Omental fat pad (tissue), 4 donors: ENCODE results near the gene TOP3A. TPM values are rescaled to one million over a fixed set of nuclear protein-coding genes. Genes with fewer than 3 reads are reported as not detected.
A peak's percentile ranks its signal among the peaks of the same experiment; 100 is the strongest.

ENCODE experiments used
- ATAC-seq: fragments of 150-250 bp; one replicate; pipeline ENCODE4 v1.9.1; 2016; ENCODE audit warnings: mild to moderate bottlenecking, moderate library complexity; ENCODE audit not compliant: low FRiP score
- DNase-seq: peaks from one replicate; pipeline ENCODE4 v3.0.0-alpha.2; 2019; ENCODE audit warnings: low spot score
- total RNA-seq, 4 donors: library from RNA; depleted of rRNA; stranded (reverse); fragments of >200 nt; gene quantifications; one replicate each; pipeline ENCODE4 v1.1.0, GENCODE V29; 2016
- TF ChIP-seq, protein P1 (sequence below), 3 donors: fragments of 450-650 bp; IDR thresholded peaks; one replicate each; pipeline ENCODE4 v1.5.1; 2016 to 2017; ENCODE audit warnings: antibody characterized with exemption in 3 of 3, mild to moderate bottlenecking in 3 of 3, moderate library complexity in 2 of 3

The TOP3A gene
- total RNA-seq, 4 donors from 2014 or later: 23.6 to 80.5 (median 47.5) TPM

DNA sequence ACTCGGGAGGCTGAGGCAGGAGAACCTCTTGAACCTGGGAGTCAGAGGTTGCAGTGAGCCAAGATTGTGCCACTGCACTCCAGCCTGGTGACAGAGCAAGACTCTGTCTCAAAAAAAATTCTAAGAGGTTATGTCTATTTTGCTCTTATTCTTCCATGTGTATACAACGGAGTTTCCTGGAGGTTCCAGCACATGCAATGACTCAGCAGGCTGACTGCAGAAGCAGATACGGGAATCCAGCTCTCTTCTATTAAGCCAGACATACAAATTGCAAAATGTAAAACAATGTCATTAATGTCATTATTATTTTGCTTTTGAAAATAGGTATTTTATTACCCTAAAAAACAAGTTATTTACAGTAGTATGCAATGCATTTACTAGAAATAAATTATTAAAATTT, 35.9 kb downstream of the TOP3A start:
- DNase-seq: no peak
- TF ChIP-seq, protein P1, sequence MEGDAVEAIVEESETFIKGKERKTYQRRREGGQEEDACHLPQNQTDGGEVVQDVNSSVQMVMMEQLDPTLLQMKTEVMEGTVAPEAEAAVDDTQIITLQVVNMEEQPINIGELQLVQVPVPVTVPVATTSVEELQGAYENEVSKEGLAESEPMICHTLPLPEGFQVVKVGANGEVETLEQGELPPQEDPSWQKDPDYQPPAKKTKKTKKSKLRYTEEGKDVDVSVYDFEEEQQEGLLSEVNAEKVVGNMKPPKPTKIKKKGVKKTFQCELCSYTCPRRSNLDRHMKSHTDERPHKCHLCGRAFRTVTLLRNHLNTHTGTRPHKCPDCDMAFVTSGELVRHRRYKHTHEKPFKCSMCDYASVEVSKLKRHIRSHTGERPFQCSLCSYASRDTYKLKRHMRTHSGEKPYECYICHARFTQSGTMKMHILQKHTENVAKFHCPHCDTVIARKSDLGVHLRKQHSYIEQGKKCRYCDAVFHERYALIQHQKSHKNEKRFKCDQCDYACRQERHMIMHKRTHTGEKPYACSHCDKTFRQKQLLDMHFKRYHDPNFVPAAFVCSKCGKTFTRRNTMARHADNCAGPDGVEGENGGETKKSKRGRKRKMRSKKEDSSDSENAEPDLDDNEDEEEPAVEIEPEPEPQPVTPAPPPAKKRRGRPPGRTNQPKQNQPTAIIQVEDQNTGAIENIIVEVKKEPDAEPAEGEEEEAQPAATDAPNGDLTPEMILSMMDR (IDR thresholded peaks at IDR 0.05): no peak
- no peak for ATAC-seq

DNA sequence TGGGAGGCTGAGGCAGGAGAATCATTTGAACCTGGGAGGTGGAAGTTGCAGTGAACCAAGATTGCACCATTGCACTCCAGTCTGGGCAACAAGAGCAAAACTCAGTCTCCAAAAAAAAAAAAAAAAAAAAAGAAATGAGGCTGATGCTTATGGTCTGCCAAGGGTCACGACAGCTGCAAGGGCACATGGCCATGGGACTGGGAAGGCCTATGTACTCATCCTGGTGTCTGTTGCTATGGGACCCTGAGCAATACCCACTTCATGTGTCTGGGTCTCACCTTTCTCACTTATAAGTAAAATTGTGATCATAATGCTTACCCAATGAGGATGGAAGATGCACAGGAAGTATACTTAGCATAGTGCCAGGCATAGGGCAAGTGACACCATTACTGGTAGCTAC, 37.7 kb downstream of the TOP3A start:
- no peak for ATAC-seq
- no peak for DNase-seq
- TF ChIP-seq, protein P1 (IDR thresholded peaks at IDR 0.05): no peak

DNA sequence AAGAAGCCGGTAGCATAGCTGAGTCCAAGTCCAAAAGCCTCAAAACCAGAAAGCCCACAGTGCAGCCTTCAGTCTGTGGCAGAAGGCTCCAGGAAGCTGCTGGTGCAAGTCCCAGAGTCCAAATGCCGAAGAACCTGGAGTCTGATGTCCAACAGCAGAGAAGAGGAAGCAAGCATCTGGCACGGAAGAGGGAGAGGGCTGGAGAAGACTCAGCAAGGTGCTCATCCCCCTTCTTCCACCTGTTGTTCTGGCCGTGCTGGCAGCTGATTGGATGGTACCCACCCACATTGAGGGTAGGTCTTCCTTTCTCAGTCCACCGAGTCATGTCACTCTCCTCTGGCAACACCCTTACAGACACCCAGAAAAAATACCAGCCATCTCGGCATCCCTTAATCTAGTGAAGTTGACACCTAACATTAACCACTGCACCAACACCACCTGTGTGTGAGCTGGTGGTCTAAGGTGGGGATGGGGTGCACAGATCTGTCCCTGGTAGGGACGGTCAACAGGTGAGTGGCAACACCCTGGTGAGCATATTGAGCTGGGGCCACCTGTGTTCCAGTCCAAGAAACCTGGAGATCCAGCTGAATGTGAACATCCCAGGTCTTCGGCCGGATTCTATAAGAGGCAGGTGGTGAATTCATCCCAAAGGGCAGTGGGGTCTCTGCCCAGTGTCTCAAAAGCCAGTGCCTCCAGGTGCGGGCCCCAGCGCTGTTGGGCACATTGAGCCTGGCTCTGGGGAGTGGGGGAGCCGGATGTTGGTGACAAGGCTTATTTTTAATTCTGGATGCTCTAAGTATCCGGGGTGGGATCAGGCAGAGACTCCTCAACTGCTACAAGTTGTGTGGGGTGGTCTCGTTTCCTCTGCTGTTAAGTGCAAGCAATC, 44.5 kb downstream of the TOP3A start:
- DNase-seq (no peak), ATAC-seq (no peak)
- TF ChIP-seq, protein P1 (IDR thresholded peaks at IDR 0.05): no peak

DNA sequence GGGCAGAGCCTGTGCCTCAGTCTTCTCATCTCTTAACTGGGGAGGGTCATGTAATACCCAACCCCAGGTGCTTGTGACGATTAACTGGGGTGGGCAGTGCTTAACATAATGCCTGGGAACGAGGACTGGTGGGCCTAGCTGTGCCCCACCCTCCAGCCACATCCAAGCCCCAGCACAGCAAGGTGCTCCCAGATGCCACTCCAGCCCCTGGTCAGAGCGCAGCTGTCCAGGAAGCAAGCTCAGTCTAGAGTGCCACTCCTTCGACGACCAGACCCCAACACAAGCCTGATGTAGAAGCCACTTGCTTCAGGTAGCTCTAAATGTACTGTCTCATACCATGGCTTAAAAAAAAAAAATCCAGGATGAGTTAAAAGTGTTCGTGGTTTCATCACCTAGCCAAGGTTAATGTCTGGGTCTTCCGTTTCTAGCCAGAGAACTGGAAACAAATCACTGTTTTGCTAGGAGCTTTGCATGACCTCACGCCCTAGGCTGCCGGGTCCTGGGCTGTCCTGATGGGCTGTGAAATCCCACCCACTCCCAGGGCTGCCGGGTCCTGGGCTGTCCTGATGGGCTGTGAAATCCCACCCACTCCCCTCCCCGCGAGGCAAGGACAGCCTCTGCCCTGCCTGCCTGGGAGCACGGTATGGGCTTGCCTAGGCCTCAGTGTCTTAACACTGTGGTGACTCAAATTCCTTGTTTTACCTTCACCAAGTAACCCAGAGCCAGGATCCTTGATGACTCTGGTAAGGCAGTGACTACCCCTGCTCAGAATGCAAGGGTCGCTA, 46.7 kb downstream of the TOP3A start:
- DNase-seq (no peak), ATAC-seq (peak; percentile 21)
- TF ChIP-seq, protein P1 (IDR thresholded peaks at IDR 0.05): no peak

DNA sequence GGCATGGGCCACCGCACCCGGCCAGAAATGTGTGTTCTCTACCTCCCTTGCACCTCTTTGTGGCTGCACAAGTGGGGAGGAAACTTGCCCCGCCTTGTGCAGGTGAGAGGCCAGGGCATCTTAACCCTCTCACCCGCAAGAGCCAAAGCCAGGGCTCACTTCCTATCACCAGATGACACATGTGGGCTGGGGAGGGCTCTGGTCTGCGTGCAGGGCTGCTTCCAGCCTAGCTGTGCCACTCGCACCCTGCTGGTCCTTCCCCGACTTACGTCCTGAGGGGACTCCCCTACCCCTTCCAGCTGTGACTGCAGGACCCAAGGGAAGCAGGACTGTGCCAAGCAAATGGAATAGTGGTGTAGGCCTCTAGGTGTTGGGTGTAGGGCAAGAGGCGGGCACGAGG, 47.4 kb downstream of the TOP3A start:
- TF ChIP-seq, protein P1 (IDR thresholded peaks at IDR 0.05): no peak
- DNase-seq: no peak
- ATAC-seq: no peak

DNA sequence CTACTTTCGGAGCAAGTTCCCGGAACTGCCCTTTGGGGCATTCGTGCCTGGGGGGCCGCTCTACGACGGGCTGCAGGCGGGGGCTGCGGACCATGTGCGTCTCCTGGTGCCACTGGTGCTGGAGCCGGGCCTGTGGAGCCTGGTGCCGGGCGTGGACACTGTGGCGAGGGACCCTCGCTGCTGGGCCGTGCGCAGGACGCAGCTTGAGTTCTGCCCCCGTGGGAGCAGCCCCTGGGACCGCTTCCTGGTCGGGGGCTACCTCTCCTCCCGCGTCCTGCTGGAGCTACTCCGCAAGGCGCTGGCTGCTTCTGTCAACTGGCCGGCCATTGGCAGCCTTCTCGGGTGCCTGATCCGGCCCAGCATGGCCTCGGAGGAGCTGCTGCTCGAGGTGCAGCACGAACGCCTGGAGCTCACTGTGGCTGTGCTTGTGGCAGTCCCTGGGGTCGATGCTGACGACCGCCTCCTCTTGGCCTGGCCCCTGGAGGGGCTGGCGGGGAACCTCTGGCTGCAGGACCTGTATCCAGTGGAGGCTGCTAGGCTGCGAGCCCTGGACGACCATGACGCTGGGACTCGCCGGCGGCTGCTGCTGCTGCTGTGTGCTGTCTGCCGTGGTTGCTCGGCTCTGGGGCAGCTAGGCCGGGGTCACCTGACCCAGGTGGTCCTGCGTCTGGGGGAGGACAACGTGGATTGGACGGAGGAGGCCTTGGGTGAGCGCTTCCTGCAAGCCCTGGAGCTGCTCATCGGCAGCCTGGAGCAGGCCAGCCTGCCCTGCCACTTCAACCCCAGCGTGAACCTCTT, 50.7 kb downstream of the TOP3A start:
- no peak for DNase-seq
- ATAC-seq: no peak
- TF ChIP-seq, protein P1 (IDR thresholded peaks at IDR 0.05): no peak
